ENCODE results near the gene PRX.

GRCh38 chr19:40421993-40422747 lies 9.0 kb upstream of the PRX start:
- no peak for TF ChIP-seq CTCF (conservative IDR thresholded peaks at IDR 0.05; ENCODE audit: low read depth, low read length)
- TF ChIP-seq EZH2 (IDR thresholded peaks at IDR 0.05; ENCODE audit: borderline replicate concordance, low read depth, low read length, poor library complexity, severe bottlenecking): no peak
